IPS-NIHi11 (cell line): Measurements from ENCODE around the gene MRPL52.

Experiments
- DNase-seq: peaks from one replicate; pipeline ENCODE4 v3.0.0; 2012; ENCODE audit warnings: mixed read lengths, low spot score

The MRPL52 gene

GRCh38 chr14:22883173-22883976 is 53.7 kb downstream of the MRPL52 start, which contains the start of gene REM2:
REM2 (plus strand) TSS chr14:22883222; CDS start chr14:22883288, 66 bp downstream.
- peak; percentile 45 for DNase-seq

- DNase-seq: no peak
Measured at GRCh38 chr14:22884076-22884737, 54.5 kb downstream of the MRPL52 start.
